ENCODE data around the gene PTPRE. TPM values are rescaled to one million over a fixed set of nuclear protein-coding genes. Genes with fewer than 3 reads are reported as not detected.

PTPRE gene
- total RNA-seq, 1 experiment from 2014 or later: 12.3 TPM

- Histone ChIP-seq H2AFZ (ENCODE audit: low read depth, low read length, poor library complexity, severe bottlenecking) (no peak overlapping the region), H3K36me3 (ENCODE audit: control insufficient read depth in 1 of 2, insufficient read depth in 2 of 2, low read length in 2 of 2) (no peaks in the 10 kb centered on the region), H3K4me3 (replicated peaks in 1 of 2; ENCODE audit: low read depth in 1 of 2, low read length in 2 of 2) (no peak overlapping the region), H3K79me2 (ENCODE audit: insufficient read depth, low read length) (no peaks in the 10 kb centered on the region), H3K9me3 (ENCODE audit: control insufficient read depth in 1 of 2, insufficient read depth in 1 of 2, low read depth in 1 of 2, low read length in 2 of 2) (no peaks in the 10 kb centered on the region), H3K9me2 (ENCODE audit: insufficient read depth) (no peaks in the 10 kb centered on the region), H3K27ac (ENCODE audit: low read depth, low read length) (no peak overlapping the region), H3K4me2 (ENCODE audit: low read length) (no peak overlapping the region), H3K27me3 (ENCODE audit: insufficient read depth, low read length) (no peaks in the 10 kb centered on the region), H3K4me1 (ENCODE audit: control insufficient read depth in 1 of 2, insufficient read depth in 2 of 2, low read length in 2 of 2) (peaks cover 4 to 8% of the 10 kb centered on the region in 2 experiments; a peak in 3 of 4 replicates), H4K20me1 (ENCODE audit: insufficient read depth) (no peaks in the 10 kb centered on the region), H3K9ac (ENCODE audit: low read length) (no peak overlapping the region)
- intact Hi-C loops (cut with micrococcal nuclease): no loop called here
- ATAC-seq (no peak), DNase-seq (ENCODE audit: low read depth, low spot score) (no peak)
- ChIA-PET RAD21 (ENCODE audit: low non-redundant PET in 1 of 2, low total read pairs in 2 of 2, uncharacterized antibody in 2 of 2, unreplicated experiment in 2 of 2) (no interaction called here), POLR2A (interaction anchor here (0.6 kb wide), 1 partner anchor 15 kb away, joined by 3 read pairs; no protein-coding TSS in a partner anchor), CTCF (no interaction called here)
- no TSS peak for BruUV-seq (replicated peaks)
- TF ChIP-seq TCF7L2 (IDR thresholded peaks at IDR 0.05; ENCODE audit: borderline replicate concordance, extremely low read depth, insufficient read depth, insufficient read length) (no peak), JUND (IDR thresholded peaks at IDR 0.05) (no peak), YY1 (IDR thresholded peaks at IDR 0.05; ENCODE audit: extremely low read depth, insufficient replicate concordance, low read depth, low read length) (no peak), REST (IDR thresholded peaks at IDR 0.05; ENCODE audit: low read depth) (no peak), CTCF (IDR thresholded peaks at IDR 0.05 in 2 of 3, conservative IDR thresholded peaks at IDR 0.05 in 1 of 3; ENCODE audit: borderline replicate concordance in 1 of 3, insufficient read depth in 1 of 3, low read depth in 2 of 3, low read length in 2 of 3) (no peak), POLR2A (IDR thresholded peaks at IDR 0.05; ENCODE audit: borderline replicate concordance, extremely low read depth, insufficient read depth, insufficient read length) (no peak), SRF (IDR thresholded peaks at IDR 0.05; ENCODE audit: low read depth) (no peak), RAD21 (IDR thresholded peaks at IDR 0.05; ENCODE audit: low read depth) (no peak), ZBTB33 (IDR thresholded peaks at IDR 0.05; ENCODE audit: extremely low read depth, insufficient replicate concordance, low read length) (no peak)
Measured at GRCh38 chr10:127937915-127938463, 31.1 kb downstream of the PTPRE start.

All from HCT116 (cell line).